ENCODE data around the gene PPP2R2C. TPM values are rescaled to one million over a fixed set of nuclear protein-coding genes. Genes with fewer than 3 reads are reported as not detected.

Gene PPP2R2C
- total RNA-seq, 3 donors from 2014 or later = 0.16 to 0.66 (median 0.44) TPM

GRCh38 chr4:6365545-6366086 lies 106.8 kb downstream of the PPP2R2C start:
- intact Hi-C loops (cut with DNase I; ENCODE audit: low total_unique reads) = no loop called here
- Histone ChIP-seq H3K27ac (no peak overlapping the region), H3K27me3 (peaks cover 0 to 35% of the 10 kb centered on the region in 2 donors), H3K9me3 (no peaks in the 10 kb centered on the region), H3K4me1 (no peaks in the 10 kb centered on the region), H3K36me3 (no peaks in the 10 kb centered on the region), H3K4me3 (no peak overlapping the region)
- TF ChIP-seq CTCF (IDR thresholded peaks at IDR 0.05) (no peak), POLR2A (IDR thresholded peaks at IDR 0.05) (no peak), POLR2AphosphoS5 (IDR thresholded peaks at IDR 0.05) (no peak)
- DNase-seq (ENCODE audit: low spot score in 2 of 2) = no peak

- no peak overlapping the region for H3K27ac ChIP-seq
- intact Hi-C loops (cut with DNase I; ENCODE audit: low total_unique reads) = no loop called here
- TF ChIP-seq POLR2A (IDR thresholded peaks at IDR 0.05) = no peak
- TF ChIP-seq CTCF (IDR thresholded peaks at IDR 0.05) = no peak
- TF ChIP-seq POLR2AphosphoS5 (IDR thresholded peaks at IDR 0.05) = no peak
- peaks cover 0 to 27% of the 10 kb centered on the region in 2 donors for H3K27me3 ChIP-seq
- no peak overlapping the region for H3K4me3 ChIP-seq
- no peaks in the 10 kb centered on the region for H3K9me3 ChIP-seq
- H3K36me3 ChIP-seq = no peaks in the 10 kb centered on the region
- no peaks in the 10 kb centered on the region for H3K4me1 ChIP-seq
- no peak for DNase-seq (ENCODE audit: low spot score in 2 of 2)
These were observed 107.8 kb downstream of the PPP2R2C start for GRCh38 chr4:6364581-6364980.

- Histone ChIP-seq H3K4me3 (no peak overlapping the region), H3K36me3 (no peaks in the 10 kb centered on the region), H3K27ac (no peak overlapping the region), H3K27me3 (peaks cover 0 to 26% of the 10 kb centered on the region in 2 donors), H3K9me3 (no peaks in the 10 kb centered on the region), H3K4me1 (no peaks in the 10 kb centered on the region)
- no peak for DNase-seq (ENCODE audit: low spot score in 2 of 2)
- intact Hi-C loops (cut with DNase I; ENCODE audit: low total_unique reads) = no loop called here
- TF ChIP-seq CTCF (IDR thresholded peaks at IDR 0.05) (no peak), POLR2AphosphoS5 (IDR thresholded peaks at IDR 0.05) (no peak), POLR2A (IDR thresholded peaks at IDR 0.05) (no peak)
These were observed 108.3 kb downstream of the PPP2R2C start for GRCh38 chr4:6364146-6364545.

GRCh38 chr4:6362896-6363295 lies 109.5 kb downstream of the PPP2R2C start:
- TF ChIP-seq POLR2A (IDR thresholded peaks at IDR 0.05) = no peak
- no peak for TF ChIP-seq CTCF (IDR thresholded peaks at IDR 0.05)
- TF ChIP-seq POLR2AphosphoS5 (IDR thresholded peaks at IDR 0.05) = no peak
- no peak for DNase-seq (ENCODE audit: low spot score in 2 of 2)

GRCh38 chr4:6362243-6362885 lies 110.0 kb downstream of the PPP2R2C start:
- Histone ChIP-seq H3K27ac (no peak overlapping the region), H3K4me3 (no peak overlapping the region), H3K36me3 (no peaks in the 10 kb centered on the region), H3K9me3 (peaks cover 0 to 3% of the 10 kb centered on the region in 2 donors), H3K4me1 (no peaks in the 10 kb centered on the region), H3K27me3 (peaks cover 0 to 8% of the 10 kb centered on the region in 2 donors)
- DNase-seq (ENCODE audit: low spot score in 2 of 2) = no peak
- TF ChIP-seq POLR2AphosphoS5 (IDR thresholded peaks at IDR 0.05) = no peak
- TF ChIP-seq POLR2A (IDR thresholded peaks at IDR 0.05) = no peak
- no peak for TF ChIP-seq CTCF (IDR thresholded peaks at IDR 0.05)
- intact Hi-C loops (cut with DNase I; ENCODE audit: low total_unique reads) = no loop called here

More at GRCh38 chr4:6362896-6363295, 109.5 kb downstream of the PPP2R2C start:
- no peaks in the 10 kb centered on the region for H3K4me1 ChIP-seq
- no peak overlapping the region for H3K4me3 ChIP-seq
- intact Hi-C loops (cut with DNase I; ENCODE audit: low total_unique reads) = no loop called here
- no peaks in the 10 kb centered on the region for H3K36me3 ChIP-seq
- H3K27me3 ChIP-seq = peaks cover 0 to 13% of the 10 kb centered on the region in 2 donors
- no peak overlapping the region for H3K27ac ChIP-seq
- H3K9me3 ChIP-seq = no peaks in the 10 kb centered on the region
